Spleen (tissue), 7 donors: ENCODE measurements around the gene RAB43.

Source experiments
- POLR2A ChIP-seq, 3 donors: fragments of 450-650 bp; IDR thresholded peaks; one replicate each; pipeline ENCODE4 v1.5.1; 2017; ENCODE audit warnings: antibody characterized with exemption in 3 of 3, mild to moderate bottlenecking in 1 of 3
- POLR2AphosphoS5 ChIP-seq, 3 donors: sonication (generic); formaldehyde crosslinking; IDR thresholded peaks; one replicate each; pipeline ENCODE4 v1.5.1; 2017; ENCODE audit warnings: antibody characterized with exemption in 3 of 3
- TF ChIP-seq, protein P1 (sequence below), 11 experiments: fragments of 200-600 bp in 7 of 11; fragments of 450-650 bp in 4 of 11; sonication (generic) in 4 of 11; IDR thresholded peaks in 8 of 11; conservative IDR thresholded peaks in 3 of 11; 1 replicate in 7 of 11; 2 replicates in 4 of 11; pipeline versions ENCODE4 v1.4.0 to v1.8.0; 2016 to 2021; ENCODE audit warnings: antibody characterized with exemption in 11 of 11, inconsistent platforms in 4 of 11, mild to moderate bottlenecking in 1 of 11
- donor health status: DM: no; HTN: no; CAD: no; lungs with moderate emphysema.
- donor health status: DM: no; HTN: no; CAD: no.
- donor health status: DM: no; HTN: no; CAD: no.

DNA sequence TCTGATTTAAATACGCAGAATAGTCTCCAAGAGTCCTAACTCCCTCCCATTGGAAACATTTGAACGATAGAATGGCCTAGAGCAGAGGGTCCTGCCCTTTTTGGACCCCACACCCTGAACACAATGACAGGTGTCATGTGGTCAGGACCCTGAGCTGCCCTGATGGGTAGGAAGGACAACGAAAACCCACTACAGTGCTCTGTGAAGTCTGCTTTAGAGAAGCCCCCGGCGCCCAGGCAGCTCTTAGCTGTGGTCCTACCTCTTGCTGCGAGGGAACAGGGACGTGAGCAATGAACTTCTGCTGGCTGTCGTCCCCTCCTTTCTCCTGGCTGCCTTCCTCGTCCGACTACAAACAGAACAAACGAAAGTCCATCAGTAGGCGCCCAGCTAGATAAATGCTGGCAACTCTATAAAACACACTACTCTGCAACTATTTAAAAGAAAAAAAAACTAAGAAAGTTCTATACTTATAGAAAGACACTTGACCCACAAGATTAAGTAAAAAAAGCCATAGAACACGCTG, 8.7 kb upstream of the RAB43 start:
- TF ChIP-seq, protein P1, sequence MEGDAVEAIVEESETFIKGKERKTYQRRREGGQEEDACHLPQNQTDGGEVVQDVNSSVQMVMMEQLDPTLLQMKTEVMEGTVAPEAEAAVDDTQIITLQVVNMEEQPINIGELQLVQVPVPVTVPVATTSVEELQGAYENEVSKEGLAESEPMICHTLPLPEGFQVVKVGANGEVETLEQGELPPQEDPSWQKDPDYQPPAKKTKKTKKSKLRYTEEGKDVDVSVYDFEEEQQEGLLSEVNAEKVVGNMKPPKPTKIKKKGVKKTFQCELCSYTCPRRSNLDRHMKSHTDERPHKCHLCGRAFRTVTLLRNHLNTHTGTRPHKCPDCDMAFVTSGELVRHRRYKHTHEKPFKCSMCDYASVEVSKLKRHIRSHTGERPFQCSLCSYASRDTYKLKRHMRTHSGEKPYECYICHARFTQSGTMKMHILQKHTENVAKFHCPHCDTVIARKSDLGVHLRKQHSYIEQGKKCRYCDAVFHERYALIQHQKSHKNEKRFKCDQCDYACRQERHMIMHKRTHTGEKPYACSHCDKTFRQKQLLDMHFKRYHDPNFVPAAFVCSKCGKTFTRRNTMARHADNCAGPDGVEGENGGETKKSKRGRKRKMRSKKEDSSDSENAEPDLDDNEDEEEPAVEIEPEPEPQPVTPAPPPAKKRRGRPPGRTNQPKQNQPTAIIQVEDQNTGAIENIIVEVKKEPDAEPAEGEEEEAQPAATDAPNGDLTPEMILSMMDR (IDR thresholded peaks at IDR 0.05 in 8 of 11, conservative IDR thresholded peaks at IDR 0.05 in 3 of 11): no peak
- TF ChIP-seq POLR2A (IDR thresholded peaks at IDR 0.05) (no peak), POLR2AphosphoS5 (IDR thresholded peaks at IDR 0.05) (no peak)
